Stimulated activated CD8-positive, alpha-beta memory T cell treated with anti-CD3 and anti-CD28 coated beads, Interleukin-15, amount 100 ng/mL, for 48 hours (primary cell): ENCODE measurements around the gene DDIT3.

ENCODE experiments used
- DNase-seq, 2 donors: peaks; one replicate each; pipeline ENCODE4 v3.0.0-alpha.2; 2020; ENCODE audit warnings: low read depth in 2 of 2

DDIT3 gene

DNA sequence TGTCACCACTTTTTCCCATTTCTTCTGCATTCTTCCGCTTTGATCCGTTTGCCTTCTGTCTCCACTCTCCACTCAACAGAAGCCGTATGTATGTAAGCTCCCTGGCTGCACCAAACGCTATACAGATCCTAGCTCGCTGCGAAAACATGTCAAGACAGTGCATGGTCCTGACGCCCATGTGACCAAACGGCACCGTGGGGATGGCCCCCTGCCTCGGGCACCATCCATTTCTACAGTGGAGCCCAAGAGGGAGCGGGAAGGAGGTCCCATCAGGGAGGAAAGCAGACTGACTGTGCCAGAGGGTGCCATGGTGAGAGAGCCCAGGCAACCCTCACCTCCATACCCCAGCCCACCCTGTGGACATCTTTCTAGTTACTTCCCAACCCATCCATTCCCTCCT, 52.4 kb downstream of the DDIT3 start:
- no peak for DNase-seq

DNA sequence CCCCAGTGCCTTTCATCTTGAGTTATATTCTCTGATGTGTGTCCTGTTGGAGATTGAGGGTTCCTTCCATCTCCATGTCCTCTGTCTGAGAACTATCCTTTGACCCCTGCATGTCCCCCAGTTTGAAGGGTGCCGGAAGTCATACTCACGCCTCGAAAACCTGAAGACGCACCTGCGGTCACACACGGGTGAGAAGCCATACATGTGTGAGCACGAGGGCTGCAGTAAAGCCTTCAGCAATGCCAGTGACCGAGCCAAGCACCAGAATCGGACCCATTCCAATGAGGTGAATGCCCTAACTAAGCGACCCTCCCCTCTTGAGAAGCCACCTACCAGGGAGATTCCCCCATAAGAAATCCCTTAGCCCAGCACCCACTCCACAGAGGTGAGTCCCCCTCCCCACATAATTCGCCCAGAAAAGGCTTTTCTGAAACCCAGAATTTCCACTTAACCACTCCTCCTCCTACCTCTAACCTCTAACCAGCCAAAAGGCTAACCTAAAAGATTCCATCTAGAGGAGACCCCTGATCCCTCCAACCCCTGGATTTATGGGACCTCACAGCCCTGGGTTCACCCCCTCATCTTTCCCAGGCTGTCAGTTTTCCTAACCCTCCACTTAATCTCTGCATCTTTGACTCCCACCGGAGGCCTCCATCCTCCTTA, 53.0 kb downstream of the DDIT3 start:
- no peak for DNase-seq
